SK-N-SH (cell line): Measurements from ENCODE around the gene PARP15. TPM values are rescaled to one million over a fixed set of nuclear protein-coding genes. Genes with fewer than 3 reads are reported as not detected.

Source experiments
- CTCF ChIA-PET: fragments of 300-600, 350-600 bp; formaldehyde crosslinking; extraction: SDS; loops from one replicate; lab custom pipeline; 2021; lab: Yijun Ruan, JAX
- POLR2A ChIA-PET: fragments of 350-600 bp; sonication (Branson Sonifier 250); formaldehyde crosslinking; extraction: SDS; loops from one replicate; lab custom pipeline; 2020; ENCODE audit warnings: antibody characterized with exemption, inconsistent platforms; lab: Yijun Ruan, JAX
- DNase-seq: peaks from one replicate; pipeline ENCODE4 v3.0.0; 2012
- H2AFZ ChIP-seq: fragments of 200-600 bp; sonication (generic); 2 replicates; pipeline ENCODE4 v1.8.1; 2016; ENCODE audit warnings: antibody characterized with exemption, mild to moderate bottlenecking, low read depth
- H3F3A ChIP-seq: fragments of 200-600 bp; sonication (generic); replicated peaks from 2 replicates; pipeline ENCODE3; 2016; ENCODE audit warnings: antibody characterized with exemption, mild to moderate bottlenecking; ENCODE audit not compliant: insufficient read depth
- H3K27ac ChIP-seq, 2 experiments: fragments of 200-500 bp in 1 of 2; fragments of 200-600 bp in 1 of 2; sonication (Bioruptor generic) in 1 of 2; sonication (generic), shearing (Covaris generic) in 1 of 2; 2 replicates each; pipeline versions ENCODE4 v1.5.1 to v1.6.1; 2014 to 2016; ENCODE audit warnings: low read depth in 2 of 2, inconsistent platforms in 1 of 2, low read length in 1 of 2, mild to moderate bottlenecking in 1 of 2, mixed read lengths in 1 of 2
- H3K27me3 ChIP-seq: fragments of 200-600 bp; sonication (generic), shearing (Covaris generic); 2 replicates; pipeline ENCODE4 v1.6.1; 2016; ENCODE audit warnings: mixed run types; ENCODE audit not compliant: insufficient read depth
- H3K36me3 ChIP-seq, 2 experiments: fragments of 200-500 bp in 1 of 2; fragments of 200-600 bp in 1 of 2; sonication (Bioruptor generic) in 1 of 2; sonication (generic) in 1 of 2; replicated peaks in 1 of 2; 2 replicates each; pipeline versions ENCODE3 to v1.5.1; 2014 to 2016; ENCODE audit warnings: low read length in 1 of 2, mild to moderate bottlenecking in 1 of 2; ENCODE audit not compliant: insufficient read depth in 2 of 2, control insufficient read depth in 1 of 2
- H3K4me1 ChIP-seq, 2 experiments: fragments of 200-500 bp in 1 of 2; fragments of 200-600 bp in 1 of 2; sonication (Bioruptor generic) in 1 of 2; sonication (generic), shearing (Covaris generic) in 1 of 2; 2 replicates each; pipeline versions ENCODE4 v1.5.1 to v1.6.1; 2014 to 2016; ENCODE audit warnings: low read depth in 1 of 2, low read length in 1 of 2, mixed run types in 1 of 2; ENCODE audit not compliant: insufficient read depth in 2 of 2, control insufficient read depth in 1 of 2
- H3K4me2 ChIP-seq: fragments of 200-600 bp; sonication (generic), shearing (Covaris generic); 2 replicates; pipeline ENCODE4 v1.6.1; 2017; ENCODE audit warnings: mixed run types
- H3K4me3 ChIP-seq, 2 experiments: fragments of 200-500 bp in 1 of 2; fragments of 200-600 bp in 1 of 2; sonication (Bioruptor generic) in 1 of 2; sonication (generic), shearing (Covaris generic) in 1 of 2; 2 replicates each; pipeline versions ENCODE4 v1.5.1 to v1.8.1; 2014 to 2016; ENCODE audit warnings: low read depth in 2 of 2, inconsistent platforms in 1 of 2, low read length in 1 of 2, mild to moderate bottlenecking in 1 of 2, mixed read lengths in 1 of 2, moderate library complexity in 1 of 2
- H3K79me2 ChIP-seq: fragments of 200-600 bp; sonication (generic); 2 replicates; pipeline ENCODE4 v1.8.1; 2017; ENCODE audit warnings: mild to moderate bottlenecking; ENCODE audit not compliant: insufficient read depth
- H3K9ac ChIP-seq: fragments of 200-600 bp; sonication (generic); 2 replicates; pipeline ENCODE4 v1.6.1; 2017; ENCODE audit warnings: mixed run types
- H3K9me2 ChIP-seq: fragments of 200-600 bp; sonication (generic); 2 replicates; pipeline ENCODE4 v1.6.1; 2017; ENCODE audit warnings: mixed run types
- H3K9me3 ChIP-seq: fragments of 200-600 bp; sonication (generic); 2 replicates; pipeline ENCODE4 v1.6.1; 2017; ENCODE audit warnings: mixed run types, mild to moderate bottlenecking, moderate library complexity
- H4K20me1 ChIP-seq: fragments of 200-600 bp; sonication (generic); 2 replicates; pipeline ENCODE4 v1.6.1; 2017; ENCODE audit warnings: mild to moderate bottlenecking, mixed run types; ENCODE audit not compliant: insufficient read depth
- FOSL2 ChIP-seq: IDR thresholded peaks from 2 replicates; pipeline ENCODE4 v1.4.0; 2012; ENCODE audit warnings: low read depth, mild to moderate bottlenecking, moderate library complexity, borderline replicate concordance
- GATA2 ChIP-seq: sonication (generic); formaldehyde crosslinking; IDR thresholded peaks from 2 replicates; pipeline ENCODE4 v1.5.0; 2020; ENCODE audit warnings: mild to moderate bottlenecking, missing genetic modification reagents
- JUND ChIP-seq: IDR thresholded peaks from 2 replicates; pipeline ENCODE4 v1.4.0; 2012
- MEF2A ChIP-seq: IDR thresholded peaks from 2 replicates; pipeline ENCODE4 v1.4.0; 2012; ENCODE audit warnings: low read depth, borderline replicate concordance
- RAD21 ChIP-seq: IDR thresholded peaks from 2 replicates; pipeline ENCODE4 v1.6.1; 2012; ENCODE audit warnings: mild to moderate bottlenecking, low read length
- RXRA ChIP-seq: IDR thresholded peaks from 2 replicates; pipeline ENCODE4 v1.4.0; 2012; ENCODE audit warnings: low read depth, mild to moderate bottlenecking, borderline replicate concordance
- SIN3A ChIP-seq: IDR thresholded peaks from 2 replicates; pipeline ENCODE4 v1.6.1; 2012; ENCODE audit warnings: low read depth, mild to moderate bottlenecking, low read length, moderate library complexity, borderline replicate concordance
- SMC3 ChIP-seq: IDR thresholded peaks from 2 replicates; pipeline ENCODE4 v1.6.1; 2012; ENCODE audit warnings: low read depth, low read length, improper control_type of control experiment
- TAF1 ChIP-seq: IDR thresholded peaks from 2 replicates; pipeline ENCODE4 v1.6.1; 2012; ENCODE audit warnings: low read depth, mild to moderate bottlenecking, low read length, moderate library complexity, borderline replicate concordance
- TCF12 ChIP-seq: IDR thresholded peaks from 2 replicates; pipeline ENCODE4 v1.4.0; 2012
- YY1 ChIP-seq: IDR thresholded peaks from 2 replicates; pipeline ENCODE4 v1.4.0; 2012; ENCODE audit warnings: low read depth, mild to moderate bottlenecking
- WGBS: methylation state at CpG from one replicate; pipeline ENCODE4 v1.1.6; 2017; ENCODE audit warnings: low lambda C conversion rate; 5-methylcytosine and 5-hydroxymethylcytosine counted together
- polyA plus RNA-seq, 3 experiments: library from polyadenylated mRNA; depleted of rRNA; stranded (reverse); fragments of >200 nt; gene quantifications; 2 replicates each; pipeline ENCODE4 v1.2.3, GENCODE V29; 2012
- TF ChIP-seq, protein P1 (sequence below): fragments of 150-350 bp; IDR thresholded peaks from 2 replicates; pipeline ENCODE4 v1.6.1; 2016; ENCODE audit warnings: mild to moderate bottlenecking, low read depth, low read length
- TF ChIP-seq, protein P2 (sequence below): fragments of 200-600 bp; sonication (generic); IDR thresholded peaks from 2 replicates; pipeline ENCODE4 v1.6.1; 2017; ENCODE audit warnings: antibody characterized with exemption, mild to moderate bottlenecking, moderate library complexity
- TF ChIP-seq, protein P3 (sequence below): IDR thresholded peaks from 2 replicates; pipeline ENCODE4 v1.4.0; 2012; ENCODE audit warnings: low read depth, borderline replicate concordance
- TF ChIP-seq, protein P4 (sequence below): IDR thresholded peaks from 2 replicates; pipeline ENCODE4 v1.4.0; 2012; ENCODE audit warnings: low read depth, borderline replicate concordance

Gene PARP15
- polyA plus RNA-seq, 1 of the 3 experiments (the other 2 are of a cell fraction) = not detected

DNA sequence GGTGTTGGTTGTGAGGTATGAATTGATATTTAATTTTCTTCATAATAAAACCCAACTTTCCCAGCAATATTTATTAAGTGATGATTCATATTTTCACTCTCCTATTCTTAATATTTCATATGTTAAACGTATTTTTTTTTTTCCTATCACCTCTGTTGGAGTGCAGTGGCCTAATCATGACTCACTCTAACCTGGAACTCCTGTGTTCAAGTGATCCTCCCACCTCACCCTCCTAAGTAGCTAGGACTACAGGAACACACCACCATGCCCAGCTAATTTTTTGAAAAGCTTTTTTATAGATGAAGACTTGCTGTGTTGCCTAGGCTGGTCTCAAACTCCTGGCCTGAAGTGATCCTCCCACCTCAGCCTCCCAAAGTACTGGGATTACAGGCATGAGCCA is 8.6 kb downstream of the PARP15 start:
- Histone ChIP-seq H3K9ac (no peak overlapping the region), H3K4me3 (no peak overlapping the region), H3K27me3 (no peaks in the 10 kb centered on the region), H3K79me2 (no peaks in the 10 kb centered on the region), H3F3A (no peaks in the 10 kb centered on the region), H3K27ac (no peak overlapping the region), H3K9me2 (no peaks in the 10 kb centered on the region), H3K4me1 (no peaks in the 10 kb centered on the region), H3K4me2 (no peak overlapping the region), H3K36me3 (no peaks in the 10 kb centered on the region), H4K20me1 (no peaks in the 10 kb centered on the region), H2AFZ (no peak overlapping the region), H3K9me3 (peaks cover 13% of the 10 kb centered on the region; the same call in 1 of the 2 replicates)
- TF ChIP-seq MEF2A = no peak
- no peak for TF ChIP-seq FOSL2
- TF ChIP-seq SIN3A = no peak
- TF ChIP-seq, protein P1, sequence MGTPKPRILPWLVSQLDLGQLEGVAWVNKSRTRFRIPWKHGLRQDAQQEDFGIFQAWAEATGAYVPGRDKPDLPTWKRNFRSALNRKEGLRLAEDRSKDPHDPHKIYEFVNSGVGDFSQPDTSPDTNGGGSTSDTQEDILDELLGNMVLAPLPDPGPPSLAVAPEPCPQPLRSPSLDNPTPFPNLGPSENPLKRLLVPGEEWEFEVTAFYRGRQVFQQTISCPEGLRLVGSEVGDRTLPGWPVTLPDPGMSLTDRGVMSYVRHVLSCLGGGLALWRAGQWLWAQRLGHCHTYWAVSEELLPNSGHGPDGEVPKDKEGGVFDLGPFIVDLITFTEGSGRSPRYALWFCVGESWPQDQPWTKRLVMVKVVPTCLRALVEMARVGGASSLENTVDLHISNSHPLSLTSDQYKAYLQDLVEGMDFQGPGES = no peak
- TF ChIP-seq, protein P2, sequence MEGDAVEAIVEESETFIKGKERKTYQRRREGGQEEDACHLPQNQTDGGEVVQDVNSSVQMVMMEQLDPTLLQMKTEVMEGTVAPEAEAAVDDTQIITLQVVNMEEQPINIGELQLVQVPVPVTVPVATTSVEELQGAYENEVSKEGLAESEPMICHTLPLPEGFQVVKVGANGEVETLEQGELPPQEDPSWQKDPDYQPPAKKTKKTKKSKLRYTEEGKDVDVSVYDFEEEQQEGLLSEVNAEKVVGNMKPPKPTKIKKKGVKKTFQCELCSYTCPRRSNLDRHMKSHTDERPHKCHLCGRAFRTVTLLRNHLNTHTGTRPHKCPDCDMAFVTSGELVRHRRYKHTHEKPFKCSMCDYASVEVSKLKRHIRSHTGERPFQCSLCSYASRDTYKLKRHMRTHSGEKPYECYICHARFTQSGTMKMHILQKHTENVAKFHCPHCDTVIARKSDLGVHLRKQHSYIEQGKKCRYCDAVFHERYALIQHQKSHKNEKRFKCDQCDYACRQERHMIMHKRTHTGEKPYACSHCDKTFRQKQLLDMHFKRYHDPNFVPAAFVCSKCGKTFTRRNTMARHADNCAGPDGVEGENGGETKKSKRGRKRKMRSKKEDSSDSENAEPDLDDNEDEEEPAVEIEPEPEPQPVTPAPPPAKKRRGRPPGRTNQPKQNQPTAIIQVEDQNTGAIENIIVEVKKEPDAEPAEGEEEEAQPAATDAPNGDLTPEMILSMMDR = no peak
- TF ChIP-seq, protein P3, sequence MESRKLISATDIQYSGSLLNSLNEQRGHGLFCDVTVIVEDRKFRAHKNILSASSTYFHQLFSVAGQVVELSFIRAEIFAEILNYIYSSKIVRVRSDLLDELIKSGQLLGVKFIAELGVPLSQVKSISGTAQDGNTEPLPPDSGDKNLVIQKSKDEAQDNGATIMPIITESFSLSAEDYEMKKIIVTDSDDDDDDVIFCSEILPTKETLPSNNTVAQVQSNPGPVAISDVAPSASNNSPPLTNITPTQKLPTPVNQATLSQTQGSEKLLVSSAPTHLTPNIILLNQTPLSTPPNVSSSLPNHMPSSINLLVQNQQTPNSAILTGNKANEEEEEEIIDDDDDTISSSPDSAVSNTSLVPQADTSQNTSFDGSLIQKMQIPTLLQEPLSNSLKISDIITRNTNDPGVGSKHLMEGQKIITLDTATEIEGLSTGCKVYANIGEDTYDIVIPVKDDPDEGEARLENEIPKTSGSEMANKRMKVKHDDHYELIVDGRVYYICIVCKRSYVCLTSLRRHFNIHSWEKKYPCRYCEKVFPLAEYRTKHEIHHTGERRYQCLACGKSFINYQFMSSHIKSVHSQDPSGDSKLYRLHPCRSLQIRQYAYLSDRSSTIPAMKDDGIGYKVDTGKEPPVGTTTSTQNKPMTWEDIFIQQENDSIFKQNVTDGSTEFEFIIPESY = no peak
- TF ChIP-seq SMC3 = no peak
- ChIA-PET POLR2A (no interaction called here), CTCF (no interaction called here)
- WGBS = 3% methylated on average over 1 of the region's 1 CpG
- no peak for DNase-seq

DNA sequence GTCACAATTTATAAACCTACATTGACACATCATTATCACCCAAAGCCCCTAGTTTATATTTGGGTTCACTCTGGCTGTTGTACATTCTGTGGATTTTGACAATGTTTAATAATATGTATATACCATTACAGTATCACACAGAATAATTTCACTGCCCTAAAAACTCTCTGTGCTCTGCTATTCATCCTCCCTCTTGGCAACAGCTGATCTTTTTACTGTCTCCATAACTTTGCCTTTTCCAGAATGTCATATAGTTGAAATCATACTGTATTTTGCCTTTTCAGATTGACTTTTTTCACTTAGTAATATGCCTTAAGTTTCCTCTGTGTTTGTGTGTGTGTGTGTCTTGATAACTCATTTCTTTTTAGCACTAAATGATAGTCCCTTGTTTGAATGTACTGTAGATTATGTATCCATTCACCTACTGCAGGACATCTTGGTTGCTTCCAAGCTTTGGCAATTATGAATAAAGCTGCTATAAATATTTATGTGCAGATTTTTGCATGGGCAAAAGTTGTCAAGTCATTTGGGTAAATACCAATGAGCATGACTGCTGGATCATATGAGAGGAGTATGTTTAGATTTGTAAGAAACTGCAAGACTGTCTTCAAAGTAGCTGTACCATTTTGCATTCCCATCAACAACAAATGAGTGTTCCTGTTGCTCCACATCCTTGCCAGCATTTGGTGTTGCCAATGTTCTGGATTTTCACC is 9.5 kb downstream of the PARP15 start:
- no peaks in the 10 kb centered on the region for H4K20me1 ChIP-seq
- no peak overlapping the region for H3K4me2 ChIP-seq
- no peak overlapping the region for H3K9ac ChIP-seq
- H3K4me3 ChIP-seq = no peak overlapping the region
- no peaks in the 10 kb centered on the region for H3K27me3 ChIP-seq
- H3K9me2 ChIP-seq = no peaks in the 10 kb centered on the region
- TF ChIP-seq YY1 (no peak), RAD21 (no peak), TAF1 (no peak), GATA2 (no peak), SIN3A (no peak), RXRA (no peak), MEF2A (no peak), JUND (no peak), TCF12 (no peak)
- TF ChIP-seq, protein P4, sequence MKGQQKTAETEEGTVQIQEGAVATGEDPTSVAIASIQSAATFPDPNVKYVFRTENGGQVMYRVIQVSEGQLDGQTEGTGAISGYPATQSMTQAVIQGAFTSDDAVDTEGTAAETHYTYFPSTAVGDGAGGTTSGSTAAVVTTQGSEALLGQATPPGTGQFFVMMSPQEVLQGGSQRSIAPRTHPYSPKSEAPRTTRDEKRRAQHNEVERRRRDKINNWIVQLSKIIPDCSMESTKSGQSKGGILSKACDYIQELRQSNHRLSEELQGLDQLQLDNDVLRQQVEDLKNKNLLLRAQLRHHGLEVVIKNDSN = no peak
- TF ChIP-seq, protein P1 = no peak
- H3K4me1 ChIP-seq = no peaks in the 10 kb centered on the region
- ChIA-PET POLR2A (no interaction called here), CTCF (interaction anchor here (0.9 to 1.0 kb wide), 2 partner anchors 8 to 13 kb away, joined by 3 read pairs; no protein-coding TSS in a partner anchor)
- H3K36me3 ChIP-seq = no peaks in the 10 kb centered on the region
- H3K79me2 ChIP-seq = no peaks in the 10 kb centered on the region
- no peaks in the 10 kb centered on the region for H3F3A ChIP-seq
- no peak overlapping the region for H3K27ac ChIP-seq
- H2AFZ ChIP-seq = no peak overlapping the region
- H3K9me3 ChIP-seq = peaks cover 5% of the 10 kb centered on the region; the same call in 1 of the 2 replicates
- no peak for DNase-seq
